ENCODE results near the gene SNRPB. TPM values are rescaled to one million over a fixed set of nuclear protein-coding genes. Genes with fewer than 3 reads are reported as not detected.

SNRPB gene
- total RNA-seq, 1 donor from 2014 or later, result 103 TPM

DNA sequence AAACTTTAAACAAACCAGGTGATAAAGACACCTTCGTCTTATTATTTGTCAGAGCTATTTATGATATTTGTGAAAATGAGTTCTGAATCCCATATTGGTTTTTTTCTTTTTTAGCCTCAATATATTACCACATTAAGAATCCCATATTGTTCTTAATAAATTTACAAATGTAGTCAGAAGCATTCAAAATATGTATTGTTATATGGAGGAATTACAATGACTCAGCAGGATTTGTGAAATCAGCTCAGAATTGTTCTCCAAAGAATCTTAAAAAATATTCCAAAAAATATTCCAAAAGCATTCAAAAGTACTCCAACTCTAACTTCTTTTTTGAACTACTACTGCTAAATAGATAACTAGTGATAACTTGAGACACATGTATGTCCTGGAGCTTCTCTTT lies 44.6 kb upstream of the SNRPB start:
- Mint-ChIP-seq H3K27ac (ENCODE audit: unreplicated experiment) (no peak overlapping the region), H3K27me3 (ENCODE audit: low read depth) (peaks cover 2% of the 10 kb centered on the region), H3K36me3 (ENCODE audit: low read depth) (no peaks in the 10 kb centered on the region), H3K4me1 (ENCODE audit: low read depth) (peaks cover 8% of the 10 kb centered on the region), H3K9me3 (ENCODE audit: low read depth) (no peaks in the 10 kb centered on the region), H3K4me3 (ENCODE audit: unreplicated experiment) (no peak overlapping the region)
- no peak for DNase-seq (ENCODE audit: low spot score)
- TF ChIP-seq, protein P1, sequence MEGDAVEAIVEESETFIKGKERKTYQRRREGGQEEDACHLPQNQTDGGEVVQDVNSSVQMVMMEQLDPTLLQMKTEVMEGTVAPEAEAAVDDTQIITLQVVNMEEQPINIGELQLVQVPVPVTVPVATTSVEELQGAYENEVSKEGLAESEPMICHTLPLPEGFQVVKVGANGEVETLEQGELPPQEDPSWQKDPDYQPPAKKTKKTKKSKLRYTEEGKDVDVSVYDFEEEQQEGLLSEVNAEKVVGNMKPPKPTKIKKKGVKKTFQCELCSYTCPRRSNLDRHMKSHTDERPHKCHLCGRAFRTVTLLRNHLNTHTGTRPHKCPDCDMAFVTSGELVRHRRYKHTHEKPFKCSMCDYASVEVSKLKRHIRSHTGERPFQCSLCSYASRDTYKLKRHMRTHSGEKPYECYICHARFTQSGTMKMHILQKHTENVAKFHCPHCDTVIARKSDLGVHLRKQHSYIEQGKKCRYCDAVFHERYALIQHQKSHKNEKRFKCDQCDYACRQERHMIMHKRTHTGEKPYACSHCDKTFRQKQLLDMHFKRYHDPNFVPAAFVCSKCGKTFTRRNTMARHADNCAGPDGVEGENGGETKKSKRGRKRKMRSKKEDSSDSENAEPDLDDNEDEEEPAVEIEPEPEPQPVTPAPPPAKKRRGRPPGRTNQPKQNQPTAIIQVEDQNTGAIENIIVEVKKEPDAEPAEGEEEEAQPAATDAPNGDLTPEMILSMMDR (IDR thresholded peaks at IDR 0.05), result no peak

DNA sequence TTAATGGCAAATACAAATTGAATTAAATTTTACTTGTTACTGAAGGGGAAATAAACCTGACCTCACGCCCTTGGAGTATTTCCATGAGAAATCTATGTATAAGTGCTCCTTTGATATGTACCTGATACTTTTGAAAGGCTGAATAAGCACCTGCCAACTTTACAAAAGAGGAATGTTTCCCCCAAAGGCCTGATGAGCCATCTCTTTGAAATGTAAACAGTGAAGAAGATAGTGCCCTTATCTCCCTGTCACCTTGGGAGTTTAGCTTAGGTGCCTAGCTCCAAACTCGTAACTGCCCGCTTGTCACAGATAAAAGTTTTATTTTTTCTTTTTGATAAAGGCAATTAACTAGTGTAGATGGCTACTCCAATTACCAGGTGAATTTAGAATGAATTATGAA lies 39.2 kb upstream of the SNRPB start:
- DNase-seq (ENCODE audit: low spot score), result no peak
- TF ChIP-seq, protein P1 (IDR thresholded peaks at IDR 0.05), result no peak
- Mint-ChIP-seq H3K9me3 (ENCODE audit: low read depth) (no peaks in the 10 kb centered on the region), H3K27ac (ENCODE audit: unreplicated experiment) (no peak overlapping the region), H3K36me3 (ENCODE audit: low read depth) (peaks cover 2% of the 10 kb centered on the region), H3K4me1 (ENCODE audit: low read depth) (peaks cover 13% of the 10 kb centered on the region), H3K4me3 (ENCODE audit: unreplicated experiment) (no peak overlapping the region), H3K27me3 (ENCODE audit: low read depth) (peaks cover 2% of the 10 kb centered on the region)

DNA sequence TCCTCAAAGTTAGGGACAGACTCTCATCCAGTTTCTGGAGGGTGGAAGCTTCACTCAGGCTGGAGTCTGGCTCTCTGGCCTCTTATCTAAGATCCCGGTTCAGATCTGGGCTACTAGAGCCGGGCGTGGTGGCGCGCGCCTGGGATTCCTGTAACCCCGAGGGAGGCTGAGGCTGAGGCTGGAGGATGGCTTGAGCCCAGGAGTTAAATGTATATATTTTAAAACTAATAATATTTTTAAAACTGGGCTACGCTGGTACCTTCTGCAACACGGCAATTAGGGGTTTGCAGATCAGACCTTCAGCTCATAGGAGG lies 38.8 kb upstream of the SNRPB start:
- Mint-ChIP-seq H3K27ac (ENCODE audit: unreplicated experiment) (peak overlapping the region; percentile 98), H3K9me3 (ENCODE audit: low read depth) (no peaks in the 10 kb centered on the region), H3K4me1 (ENCODE audit: low read depth) (peaks cover 13% of the 10 kb centered on the region), H3K4me3 (ENCODE audit: unreplicated experiment) (peak overlapping the region; percentile 100), H3K36me3 (ENCODE audit: low read depth) (peaks cover 2% of the 10 kb centered on the region), H3K27me3 (ENCODE audit: low read depth) (peaks cover 2% of the 10 kb centered on the region)
- TF ChIP-seq, protein P1 (IDR thresholded peaks at IDR 0.05), result no peak
- DNase-seq (ENCODE audit: low spot score), result no peak

DNA sequence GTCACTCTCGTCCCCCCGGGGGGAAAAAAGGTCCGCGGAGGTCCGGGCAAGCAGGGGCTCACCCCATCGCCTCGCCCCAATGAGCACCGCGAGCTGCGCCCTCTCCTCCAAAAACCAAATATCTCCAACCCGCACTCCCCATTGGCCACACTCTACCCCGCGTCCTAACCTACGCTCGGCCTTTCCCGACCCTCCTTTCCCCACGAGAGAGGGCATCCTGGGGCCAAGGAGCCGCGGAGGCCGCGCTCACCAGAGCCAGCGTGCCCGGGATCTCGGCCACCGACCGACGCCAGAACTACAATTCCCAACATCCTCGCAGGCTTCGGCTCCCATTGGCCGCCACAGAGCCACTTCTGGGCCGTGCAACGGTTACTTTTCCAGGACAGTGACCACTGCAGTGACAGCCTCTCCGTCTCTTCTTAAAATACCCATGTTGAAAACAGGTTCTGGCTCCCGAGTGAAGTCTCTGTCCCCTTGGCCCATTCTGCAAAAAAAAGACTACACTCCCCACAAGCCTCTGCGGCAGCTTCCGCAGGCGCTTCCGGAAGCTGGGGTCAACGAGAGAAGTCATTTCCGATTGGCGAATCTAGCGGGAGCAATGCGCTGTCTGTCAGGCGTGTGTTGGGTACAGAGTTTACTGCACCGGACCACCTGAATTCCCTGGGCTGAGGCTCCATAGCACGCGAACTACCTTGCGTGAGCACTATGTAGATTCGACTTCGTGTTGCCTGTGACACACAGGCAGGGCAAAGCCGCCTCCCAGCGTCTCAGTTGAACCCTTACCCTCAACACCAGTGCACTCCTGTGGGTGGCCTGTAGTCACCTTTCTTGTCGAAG lies 38.3 kb upstream of the SNRPB start, which contains the start of gene ZNF343:
Gene ZNF343, minus strand, starts transcription at position 285 of the 837 bp plus-strand sequence. CDS start 15,020 bp downstream, outside the sequence.
- Mint-ChIP-seq H3K4me3 (ENCODE audit: unreplicated experiment) (peak within 1 kb of the TSS; percentile 100), H3K27ac (ENCODE audit: unreplicated experiment) (peak within 1 kb of the TSS; percentile 98), H3K27me3 (ENCODE audit: low read depth) (peaks cover 2% of the 10 kb centered on the region), H3K4me1 (ENCODE audit: low read depth) (peaks cover 13% of the 10 kb centered on the region), H3K9me3 (ENCODE audit: low read depth) (no peaks in the 10 kb centered on the region), H3K36me3 (ENCODE audit: low read depth) (peaks cover 2% of the 10 kb centered on the region)
- TF ChIP-seq, protein P1 (IDR thresholded peaks at IDR 0.05), result peak; percentile 20
- DNase-seq (ENCODE audit: low spot score), result no peak

DNA sequence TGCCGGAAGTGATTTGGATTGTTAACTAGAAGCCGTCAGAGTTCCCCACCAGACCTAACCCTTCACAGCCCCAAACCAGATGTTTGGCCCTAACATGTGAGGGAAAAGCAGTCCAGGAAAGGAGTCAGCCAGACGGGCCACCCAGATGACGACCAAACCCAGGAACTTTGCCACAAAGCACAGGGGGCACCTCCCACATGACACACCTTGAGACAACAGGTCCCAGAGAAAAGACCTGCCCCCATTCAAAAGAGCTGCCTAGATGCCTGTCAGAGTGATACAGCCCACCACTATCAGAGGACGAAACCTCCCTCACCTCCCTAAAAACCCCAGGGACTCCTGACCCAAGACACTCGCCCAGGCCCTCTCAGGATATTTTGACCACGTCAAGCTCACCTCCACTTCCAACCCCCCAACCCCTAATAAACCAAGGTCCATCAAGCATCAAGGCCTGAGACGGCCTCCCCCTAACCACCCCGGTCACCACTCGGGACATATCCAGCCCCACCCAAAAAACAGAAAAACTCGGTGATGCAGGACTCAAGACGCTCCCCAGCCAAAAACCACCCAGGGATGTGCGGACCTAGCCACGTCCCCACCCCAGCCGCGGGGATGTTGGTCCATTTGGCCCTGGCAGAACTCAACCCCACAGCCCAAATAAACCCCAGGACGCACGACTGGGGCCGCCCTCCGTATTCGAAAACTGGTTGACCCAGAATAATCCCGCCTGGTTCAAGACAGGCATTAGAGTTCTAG lies 37.5 kb upstream of the SNRPB start:
- TF ChIP-seq, protein P1 (IDR thresholded peaks at IDR 0.05), result no peak
- peaks cover 13% of the 10 kb centered on the region for H3K4me1 Mint-ChIP-seq (ENCODE audit: low read depth)
- H3K36me3 Mint-ChIP-seq (ENCODE audit: low read depth), result peaks cover 2% of the 10 kb centered on the region
- peak overlapping the region; percentile 100 for H3K4me3 Mint-ChIP-seq (ENCODE audit: unreplicated experiment)
- peak overlapping the region; percentile 98 for H3K27ac Mint-ChIP-seq (ENCODE audit: unreplicated experiment)
- H3K9me3 Mint-ChIP-seq (ENCODE audit: low read depth), result peaks cover 2% of the 10 kb centered on the region
- no peak for DNase-seq (ENCODE audit: low spot score)
- peaks cover 2% of the 10 kb centered on the region for H3K27me3 Mint-ChIP-seq (ENCODE audit: low read depth)
